ENCODE data around the gene RAX. TPM values are rescaled to one million over a fixed set of nuclear protein-coding genes. Genes with fewer than 3 reads are reported as not detected.

The RAX gene
- polyA plus RNA-seq, 1 donor (not counting 4 experiments of a cell fraction or from before 2014, with no cell fraction given): not detected

- no peaks in the 10 kb centered on the region for H3K9me3 ChIP-seq (ENCODE audit: control insufficient read depth, low read depth, low read length)
- H3K4me3 ChIP-seq (ENCODE audit: control insufficient read depth in 2 of 3, extremely low read depth in 1 of 3, insufficient read depth in 2 of 3, low read depth in 1 of 3, low read length in 3 of 3): no peak overlapping the region
- H3K4me1 ChIP-seq (ENCODE audit: control insufficient read depth, extremely low read depth, insufficient read depth, low read length): no peaks in the 10 kb centered on the region
- H3K79me2 ChIP-seq (ENCODE audit: control insufficient read depth, insufficient read depth, low read length): no peaks in the 10 kb centered on the region
- no peak for DNase-seq (ENCODE audit: low read depth, low spot score)
- no peaks in the 10 kb centered on the region for H3K27me3 ChIP-seq (ENCODE audit: control insufficient read depth, extremely low read depth, insufficient read depth, low read length)
- H3K4me2 ChIP-seq (ENCODE audit: control insufficient read depth, extremely low read depth, insufficient read depth, low read depth, low read length): no peak overlapping the region
- no peak overlapping the region for H3K9ac ChIP-seq (ENCODE audit: control insufficient read depth, extremely low read depth, insufficient read depth, low read length)
- no peak overlapping the region for H2AFZ ChIP-seq (ENCODE audit: control insufficient read depth, low read length)
- H3K27ac ChIP-seq (ENCODE audit: control insufficient read depth, insufficient read depth, low read length): no peak overlapping the region
- no peaks in the 10 kb centered on the region for H3K36me3 ChIP-seq (ENCODE audit: control insufficient read depth in 2 of 2, extremely low read depth in 1 of 2, insufficient read depth in 2 of 2, low read length in 2 of 2)
- dilution Hi-C loops (cut with MboI; ENCODE audit: extremely low pct_ligation_motif_present, low sequenced_read_pairs): no loop called here
- TF ChIP-seq, protein P1, sequence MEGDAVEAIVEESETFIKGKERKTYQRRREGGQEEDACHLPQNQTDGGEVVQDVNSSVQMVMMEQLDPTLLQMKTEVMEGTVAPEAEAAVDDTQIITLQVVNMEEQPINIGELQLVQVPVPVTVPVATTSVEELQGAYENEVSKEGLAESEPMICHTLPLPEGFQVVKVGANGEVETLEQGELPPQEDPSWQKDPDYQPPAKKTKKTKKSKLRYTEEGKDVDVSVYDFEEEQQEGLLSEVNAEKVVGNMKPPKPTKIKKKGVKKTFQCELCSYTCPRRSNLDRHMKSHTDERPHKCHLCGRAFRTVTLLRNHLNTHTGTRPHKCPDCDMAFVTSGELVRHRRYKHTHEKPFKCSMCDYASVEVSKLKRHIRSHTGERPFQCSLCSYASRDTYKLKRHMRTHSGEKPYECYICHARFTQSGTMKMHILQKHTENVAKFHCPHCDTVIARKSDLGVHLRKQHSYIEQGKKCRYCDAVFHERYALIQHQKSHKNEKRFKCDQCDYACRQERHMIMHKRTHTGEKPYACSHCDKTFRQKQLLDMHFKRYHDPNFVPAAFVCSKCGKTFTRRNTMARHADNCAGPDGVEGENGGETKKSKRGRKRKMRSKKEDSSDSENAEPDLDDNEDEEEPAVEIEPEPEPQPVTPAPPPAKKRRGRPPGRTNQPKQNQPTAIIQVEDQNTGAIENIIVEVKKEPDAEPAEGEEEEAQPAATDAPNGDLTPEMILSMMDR (optimal IDR thresholded peaks at IDR 0.05 in 1 of 3, IDR thresholded peaks at IDR 0.05 in 1 of 3, conservative IDR thresholded peaks at IDR 0.05 in 1 of 3; ENCODE audit: extremely low read depth in 1 of 3, insufficient read depth in 2 of 3, low read length in 3 of 3): no peak
- TF ChIP-seq EZH2 (IDR thresholded peaks at IDR 0.05; ENCODE audit: low read length): no peak
- FAIRE-seq: no peak
- H3K9me1 ChIP-seq (ENCODE audit: control insufficient read depth, extremely low read depth, insufficient read depth, low read length): no peaks in the 10 kb centered on the region
- H4K20me1 ChIP-seq (ENCODE audit: control insufficient read depth, extremely low read depth, insufficient read depth, low read length): no peaks in the 10 kb centered on the region
Measured at GRCh38 chr18:59238385-59238784, 34.9 kb downstream of the RAX start.

DNA sequence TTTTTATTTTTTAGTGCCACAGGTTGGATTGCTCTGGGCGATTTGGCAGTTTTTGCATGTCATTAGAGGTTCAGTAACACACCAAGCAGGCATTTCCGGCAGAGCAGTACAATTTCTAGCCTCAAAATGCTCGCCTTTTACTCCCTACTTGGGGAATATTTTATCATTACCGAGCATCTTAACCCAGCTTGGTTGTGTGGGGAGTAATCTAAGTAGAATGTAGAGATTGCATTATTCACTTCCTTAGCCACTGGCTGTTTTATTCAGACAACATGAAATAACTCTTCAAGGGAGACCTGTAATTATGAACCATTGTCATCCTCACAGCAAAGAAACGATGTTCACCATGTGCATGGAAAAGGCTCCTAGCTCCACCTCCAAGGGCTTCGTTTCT, 40.2 kb downstream of the RAX start:
- Histone ChIP-seq H3K9me1 (ENCODE audit: control insufficient read depth, extremely low read depth, insufficient read depth, low read length) (peaks cover 2% of the 10 kb centered on the region), H3K36me3 (ENCODE audit: control insufficient read depth in 2 of 2, extremely low read depth in 1 of 2, insufficient read depth in 2 of 2, low read length in 2 of 2) (no peaks in the 10 kb centered on the region), H3K9me3 (ENCODE audit: control insufficient read depth, low read depth, low read length) (no peaks in the 10 kb centered on the region), H3K27ac (ENCODE audit: control insufficient read depth, insufficient read depth, low read length) (peak overlapping the region; percentile 1), H3K4me2 (ENCODE audit: control insufficient read depth, extremely low read depth, insufficient read depth, low read depth, low read length) (peak overlapping the region; percentile 77), H3K9ac (ENCODE audit: control insufficient read depth, extremely low read depth, insufficient read depth, low read length) (no peak overlapping the region), H3K4me1 (ENCODE audit: control insufficient read depth, extremely low read depth, insufficient read depth, low read length) (peaks cover 18% of the 10 kb centered on the region), H3K27me3 (ENCODE audit: control insufficient read depth, extremely low read depth, insufficient read depth, low read length) (no peaks in the 10 kb centered on the region), H4K20me1 (ENCODE audit: control insufficient read depth, extremely low read depth, insufficient read depth, low read length) (no peaks in the 10 kb centered on the region), H2AFZ (ENCODE audit: control insufficient read depth, low read length) (peak overlapping the region; percentile 58), H3K79me2 (ENCODE audit: control insufficient read depth, insufficient read depth, low read length) (no peaks in the 10 kb centered on the region), H3K4me3 (ENCODE audit: control insufficient read depth in 2 of 3, extremely low read depth in 1 of 3, insufficient read depth in 2 of 3, low read depth in 1 of 3, low read length in 3 of 3) (no peak overlapping the region)
- DNase-seq (ENCODE audit: low read depth, low spot score) (peak; percentile 63), FAIRE-seq (peak; percentile 87)
- TF ChIP-seq, protein P1 (optimal IDR thresholded peaks at IDR 0.05 in 1 of 3, IDR thresholded peaks at IDR 0.05 in 1 of 3, conservative IDR thresholded peaks at IDR 0.05 in 1 of 3; ENCODE audit: extremely low read depth in 1 of 3, insufficient read depth in 2 of 3, low read length in 3 of 3): no peak
- TF ChIP-seq EZH2 (IDR thresholded peaks at IDR 0.05; ENCODE audit: low read length): no peak
- dilution Hi-C loops (cut with MboI; ENCODE audit: extremely low pct_ligation_motif_present, low sequenced_read_pairs): no loop called here

All from keratinocyte (primary cell).